PFSK-1 (cell line): Measurements from ENCODE around the gene KRTAP5-1.

Experiments
- POLR2AphosphoS5 ChIP-seq: IDR thresholded peaks from 2 replicates; pipeline ENCODE4 v1.6.1; 2012; ENCODE audit warnings: low read depth, mild to moderate bottlenecking, control low read depth, low read length, moderate library complexity
- TF ChIP-seq, protein P1 (sequence below), 2 experiments: IDR thresholded peaks; 2 replicates each; pipeline versions ENCODE4 v1.6.1 to v1.8.0; 2011 to 2012; ENCODE audit warnings: low read depth in 2 of 2, low read length in 2 of 2, control low read depth in 1 of 2, inconsistent platforms in 1 of 2, mild to moderate bottlenecking in 1 of 2, moderate library complexity in 1 of 2; ENCODE audit not compliant: insufficient read depth in 1 of 2

DNA sequence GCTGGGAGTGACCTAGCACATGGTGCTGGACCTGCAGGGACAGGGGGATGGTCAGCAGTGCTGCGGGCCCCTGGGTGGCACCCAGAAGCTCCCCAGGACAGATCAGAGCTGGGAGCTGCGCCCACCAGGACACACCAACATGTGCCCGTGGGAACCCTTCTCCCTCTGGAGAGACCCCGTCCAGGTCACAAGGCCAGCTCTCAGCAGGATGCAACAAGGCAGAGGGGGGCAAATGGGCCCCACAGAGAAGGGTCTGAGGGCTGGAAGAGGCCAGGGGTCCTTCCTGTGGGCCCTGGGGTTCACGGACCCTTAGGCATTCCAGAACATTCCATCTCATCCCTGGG, 19.2 kb downstream of the KRTAP5-1 start:
- TF ChIP-seq, protein P1, sequence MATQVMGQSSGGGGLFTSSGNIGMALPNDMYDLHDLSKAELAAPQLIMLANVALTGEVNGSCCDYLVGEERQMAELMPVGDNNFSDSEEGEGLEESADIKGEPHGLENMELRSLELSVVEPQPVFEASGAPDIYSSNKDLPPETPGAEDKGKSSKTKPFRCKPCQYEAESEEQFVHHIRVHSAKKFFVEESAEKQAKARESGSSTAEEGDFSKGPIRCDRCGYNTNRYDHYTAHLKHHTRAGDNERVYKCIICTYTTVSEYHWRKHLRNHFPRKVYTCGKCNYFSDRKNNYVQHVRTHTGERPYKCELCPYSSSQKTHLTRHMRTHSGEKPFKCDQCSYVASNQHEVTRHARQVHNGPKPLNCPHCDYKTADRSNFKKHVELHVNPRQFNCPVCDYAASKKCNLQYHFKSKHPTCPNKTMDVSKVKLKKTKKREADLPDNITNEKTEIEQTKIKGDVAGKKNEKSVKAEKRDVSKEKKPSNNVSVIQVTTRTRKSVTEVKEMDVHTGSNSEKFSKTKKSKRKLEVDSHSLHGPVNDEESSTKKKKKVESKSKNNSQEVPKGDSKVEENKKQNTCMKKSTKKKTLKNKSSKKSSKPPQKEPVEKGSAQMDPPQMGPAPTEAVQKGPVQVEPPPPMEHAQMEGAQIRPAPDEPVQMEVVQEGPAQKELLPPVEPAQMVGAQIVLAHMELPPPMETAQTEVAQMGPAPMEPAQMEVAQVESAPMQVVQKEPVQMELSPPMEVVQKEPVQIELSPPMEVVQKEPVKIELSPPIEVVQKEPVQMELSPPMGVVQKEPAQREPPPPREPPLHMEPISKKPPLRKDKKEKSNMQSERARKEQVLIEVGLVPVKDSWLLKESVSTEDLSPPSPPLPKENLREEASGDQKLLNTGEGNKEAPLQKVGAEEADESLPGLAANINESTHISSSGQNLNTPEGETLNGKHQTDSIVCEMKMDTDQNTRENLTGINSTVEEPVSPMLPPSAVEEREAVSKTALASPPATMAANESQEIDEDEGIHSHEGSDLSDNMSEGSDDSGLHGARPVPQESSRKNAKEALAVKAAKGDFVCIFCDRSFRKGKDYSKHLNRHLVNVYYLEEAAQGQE (IDR thresholded peaks at IDR 0.05; ENCODE audit: insufficient read depth in 1 of 2, low read depth in 2 of 2, low read length in 2 of 2), result no peak
- TF ChIP-seq POLR2AphosphoS5, result no peak
